HEK293 (cell line): Measurements from ENCODE around the gene LSM3.

Experiments
- HOXC10 ChIP-seq: sonication (generic); formaldehyde crosslinking; IDR thresholded peaks from 2 replicates; pipeline ENCODE4 v1.8.1; 2023; ENCODE audit warnings: mild to moderate bottlenecking, missing genetic modification reagents
- MYNN ChIP-seq: fragments of 450-650 bp; formaldehyde crosslinking; IDR thresholded peaks from 2 replicates; pipeline ENCODE4 v1.5.1; 2016; ENCODE audit warnings: missing biosample characterization, missing genetic modification characterization, borderline replicate concordance
- TSHZ1 ChIP-seq: fragments of 450-650 bp; formaldehyde crosslinking; IDR thresholded peaks from 2 replicates; pipeline ENCODE4 v1.5.1; 2016; ENCODE audit warnings: missing biosample characterization, missing genetic modification characterization, borderline replicate concordance
- YY1 ChIP-seq: fragments of 450-650 bp; formaldehyde crosslinking; IDR thresholded peaks from 2 replicates; pipeline ENCODE4 v1.5.1; 2018; ENCODE audit warnings: missing biosample characterization, missing genetic modification characterization
- ZBTB11 ChIP-seq: fragments of 450-650 bp; formaldehyde crosslinking; conservative IDR thresholded peaks from 2 replicates; pipeline ENCODE4 v1.5.1; 2016; ENCODE audit warnings: low read depth, missing biosample characterization, missing genetic modification characterization
- ZBTB20 ChIP-seq: fragments of 450-650 bp; formaldehyde crosslinking; IDR thresholded peaks from 2 replicates; pipeline ENCODE4 v1.5.1; 2016; ENCODE audit warnings: missing biosample characterization, missing genetic modification characterization
- ZNF133 ChIP-seq: fragments of 450-650 bp; formaldehyde crosslinking; IDR thresholded peaks from 2 replicates; pipeline ENCODE4 v1.5.1; 2016; ENCODE audit warnings: missing biosample characterization, missing genetic modification characterization
- ZNF174 ChIP-seq: fragments of 450-650 bp; formaldehyde crosslinking; IDR thresholded peaks from 2 replicates; pipeline ENCODE4 v1.5.0; 2017; ENCODE audit warnings: missing biosample characterization, mild to moderate bottlenecking, missing genetic modification characterization
- ZNF670 ChIP-seq: fragments of 450-650 bp; formaldehyde crosslinking; IDR thresholded peaks from 2 replicates; pipeline ENCODE4 v1.5.1; 2016; ENCODE audit warnings: missing biosample characterization, missing genetic modification characterization, low read depth
- TF ChIP-seq, protein P1 (sequence below): fragments of 450-650 bp; formaldehyde crosslinking; IDR thresholded peaks from 2 replicates; pipeline ENCODE4 v1.5.1; 2016; ENCODE audit warnings: missing biosample characterization, missing genetic modification characterization

DNA sequence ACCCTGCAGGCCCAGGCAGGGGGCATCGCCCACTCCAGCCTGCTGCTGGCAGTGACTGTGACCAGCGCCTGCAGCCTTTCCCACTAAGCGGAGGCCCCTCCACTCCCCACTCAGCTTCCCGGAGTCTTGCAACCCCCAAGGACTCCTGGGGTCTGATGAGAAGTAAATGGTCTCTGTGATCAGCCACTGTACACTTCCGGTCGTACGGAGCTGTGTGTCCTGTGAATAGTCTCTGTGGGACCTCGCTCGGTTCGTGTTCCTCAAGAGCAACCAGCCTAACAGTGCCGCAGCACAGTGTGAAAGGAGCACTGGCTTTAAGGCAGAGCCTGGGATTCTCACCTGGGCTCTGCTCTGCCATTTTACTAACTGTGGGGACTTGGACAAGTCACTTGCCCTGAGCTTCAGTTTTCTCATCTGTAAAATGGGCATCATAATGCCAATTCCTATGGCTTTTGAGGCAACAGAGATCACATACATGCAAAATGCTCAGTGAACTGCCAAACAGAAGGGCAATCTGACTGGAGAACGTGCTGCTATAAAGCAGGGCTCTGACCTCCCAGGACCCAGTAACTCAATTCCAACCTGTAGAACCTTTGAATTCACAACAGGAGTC lies 27.0 kb upstream of the LSM3 start:
- TF ChIP-seq ZBTB20 (tag by site-specific recombination) (no peak), TSHZ1 (tag by site-specific recombination) (no peak), HOXC10 (no peak), YY1 (no peak), ZNF133 (tag by site-specific recombination) (no peak), MYNN (tag by site-specific recombination) (no peak), ZNF174 (tag by site-specific recombination) (no peak), ZNF670 (tag by site-specific recombination) (no peak), ZBTB11 (tag by site-specific recombination) (no peak)
- TF ChIP-seq, protein P1, sequence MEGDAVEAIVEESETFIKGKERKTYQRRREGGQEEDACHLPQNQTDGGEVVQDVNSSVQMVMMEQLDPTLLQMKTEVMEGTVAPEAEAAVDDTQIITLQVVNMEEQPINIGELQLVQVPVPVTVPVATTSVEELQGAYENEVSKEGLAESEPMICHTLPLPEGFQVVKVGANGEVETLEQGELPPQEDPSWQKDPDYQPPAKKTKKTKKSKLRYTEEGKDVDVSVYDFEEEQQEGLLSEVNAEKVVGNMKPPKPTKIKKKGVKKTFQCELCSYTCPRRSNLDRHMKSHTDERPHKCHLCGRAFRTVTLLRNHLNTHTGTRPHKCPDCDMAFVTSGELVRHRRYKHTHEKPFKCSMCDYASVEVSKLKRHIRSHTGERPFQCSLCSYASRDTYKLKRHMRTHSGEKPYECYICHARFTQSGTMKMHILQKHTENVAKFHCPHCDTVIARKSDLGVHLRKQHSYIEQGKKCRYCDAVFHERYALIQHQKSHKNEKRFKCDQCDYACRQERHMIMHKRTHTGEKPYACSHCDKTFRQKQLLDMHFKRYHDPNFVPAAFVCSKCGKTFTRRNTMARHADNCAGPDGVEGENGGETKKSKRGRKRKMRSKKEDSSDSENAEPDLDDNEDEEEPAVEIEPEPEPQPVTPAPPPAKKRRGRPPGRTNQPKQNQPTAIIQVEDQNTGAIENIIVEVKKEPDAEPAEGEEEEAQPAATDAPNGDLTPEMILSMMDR (tag by site-specific recombination) = no peak
